Measurements from ENCODE around the gene PTPN14.

Gene PTPN14

GRCh38 chr1:214389734-214390133 is 161.7 kb downstream of the PTPN14 start:
- DNase-seq = no peak

DNA sequence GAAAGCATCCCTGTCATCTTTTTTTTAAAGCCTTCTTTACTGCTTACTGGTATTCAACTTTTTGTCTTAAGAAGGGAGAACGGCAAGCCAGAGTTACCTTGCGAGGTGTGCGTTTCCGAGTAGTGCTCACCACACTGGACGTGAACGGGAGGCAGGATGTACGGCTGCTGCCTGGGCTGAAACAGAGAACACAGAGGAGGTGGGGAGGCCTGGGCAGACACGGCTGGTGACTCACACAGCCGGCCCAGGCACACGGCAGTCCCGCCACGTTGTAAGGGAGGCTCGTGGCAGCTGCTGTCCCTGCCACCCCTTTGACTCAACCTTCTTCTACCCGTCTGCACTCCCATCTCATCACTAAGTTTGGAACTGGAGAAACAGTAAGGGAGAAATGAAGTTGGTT is 164.7 kb downstream of the PTPN14 start:
- DNase-seq = no peak

GRCh38 chr1:214386333-214386732 is 165.1 kb downstream of the PTPN14 start:
- DNase-seq = no peak

DNA sequence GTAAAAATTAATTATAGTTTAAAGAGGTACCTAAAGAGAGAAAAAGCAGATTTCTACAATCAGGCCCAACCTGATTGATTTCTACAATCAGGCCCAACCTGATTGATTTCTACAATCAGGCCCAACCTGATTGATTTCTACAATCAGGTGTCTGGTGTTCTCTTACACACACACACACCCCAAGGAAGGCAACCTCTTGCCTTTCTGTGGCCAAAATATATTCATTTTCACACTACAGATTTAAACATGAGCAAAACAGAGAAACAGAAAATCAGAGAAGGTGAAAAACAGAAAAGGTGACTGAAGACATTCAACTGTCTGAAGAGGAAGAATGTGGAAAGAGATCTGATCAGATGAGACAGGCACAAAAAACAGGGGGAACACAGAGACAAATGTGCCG is 166.0 kb downstream of the PTPN14 start:
- no peak for DNase-seq

DNA sequence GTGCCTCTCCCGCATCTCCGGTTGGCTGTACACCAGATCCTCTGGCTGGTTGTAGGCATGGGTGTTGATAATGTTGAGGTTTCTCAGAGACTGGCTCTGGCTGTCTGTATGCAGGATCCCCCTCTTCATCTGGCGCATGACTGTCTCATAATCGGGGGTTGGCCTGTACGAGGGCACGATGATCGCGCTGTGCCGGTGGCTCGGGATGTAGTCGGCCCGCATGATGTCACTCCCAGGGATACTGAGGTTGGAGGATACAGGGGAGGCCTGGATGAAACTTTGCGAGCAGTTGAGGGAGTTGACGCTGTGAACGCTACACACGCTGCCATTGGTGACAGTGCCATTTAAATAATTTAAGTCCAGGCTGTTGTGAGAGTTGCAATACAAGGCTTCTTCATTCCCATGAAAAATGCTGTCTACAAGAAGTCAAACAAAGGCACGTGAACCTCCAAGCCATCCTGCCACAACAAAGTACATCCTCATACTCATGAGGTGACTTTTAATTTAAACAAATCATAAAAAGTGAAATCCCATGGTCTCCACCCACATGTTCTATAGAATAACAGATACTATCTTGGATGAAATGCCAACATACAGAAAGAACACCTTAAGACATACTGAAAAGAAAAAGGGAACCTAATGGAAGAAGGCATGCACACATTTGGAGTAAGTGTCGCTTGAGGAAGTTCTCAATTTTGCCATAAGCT is 166.9 kb downstream of the PTPN14 start:
- DNase-seq = no peak

DNA sequence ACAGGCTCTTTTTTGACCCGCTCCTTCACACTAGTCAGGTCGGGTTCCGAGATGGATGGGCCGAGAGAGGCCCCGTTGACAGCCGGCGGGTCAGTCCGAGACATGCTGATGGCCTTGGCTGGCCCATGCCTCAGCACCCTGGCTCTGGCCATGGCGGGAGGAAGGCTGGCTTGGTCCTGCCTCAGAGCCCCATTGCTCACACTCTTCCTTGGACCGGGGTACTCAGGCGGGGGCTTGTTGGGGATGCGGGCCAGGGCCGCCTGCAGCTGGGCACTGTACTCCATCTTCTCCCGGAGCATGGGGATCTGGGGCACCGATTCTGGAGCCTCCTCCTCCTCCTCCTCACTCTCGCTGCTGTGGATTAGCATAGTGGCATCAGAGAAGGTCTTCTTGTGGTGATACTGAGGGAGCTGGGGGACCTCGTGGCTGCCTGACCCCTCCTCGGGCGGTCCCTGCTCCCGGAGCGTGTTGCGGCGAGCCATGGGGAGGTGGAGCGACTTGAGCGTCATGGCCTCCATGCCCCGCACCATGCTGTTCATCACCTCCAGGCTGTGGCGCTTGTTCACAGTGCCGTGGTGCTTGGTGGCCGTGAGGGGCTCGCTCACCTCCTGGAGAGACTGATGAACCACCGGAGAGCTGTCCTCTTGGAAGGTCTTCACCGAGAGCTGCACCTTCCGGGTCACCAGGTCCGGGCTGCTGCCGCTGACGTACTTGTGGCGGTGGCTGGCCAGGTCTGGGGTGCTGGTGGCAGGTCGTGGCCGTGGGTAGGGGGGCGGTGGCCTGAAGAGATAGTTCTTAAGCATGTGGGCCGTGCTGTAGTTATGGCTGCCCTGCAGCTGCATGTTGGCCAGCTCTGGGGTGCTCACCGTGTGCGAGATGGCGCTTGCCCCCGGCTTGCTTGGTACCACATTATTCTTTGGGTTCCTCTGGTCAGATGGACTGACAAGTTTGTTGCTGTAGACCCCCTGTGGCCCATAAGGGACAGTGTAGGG is 167.7 kb downstream of the PTPN14 start:
- no peak for DNase-seq

DNA sequence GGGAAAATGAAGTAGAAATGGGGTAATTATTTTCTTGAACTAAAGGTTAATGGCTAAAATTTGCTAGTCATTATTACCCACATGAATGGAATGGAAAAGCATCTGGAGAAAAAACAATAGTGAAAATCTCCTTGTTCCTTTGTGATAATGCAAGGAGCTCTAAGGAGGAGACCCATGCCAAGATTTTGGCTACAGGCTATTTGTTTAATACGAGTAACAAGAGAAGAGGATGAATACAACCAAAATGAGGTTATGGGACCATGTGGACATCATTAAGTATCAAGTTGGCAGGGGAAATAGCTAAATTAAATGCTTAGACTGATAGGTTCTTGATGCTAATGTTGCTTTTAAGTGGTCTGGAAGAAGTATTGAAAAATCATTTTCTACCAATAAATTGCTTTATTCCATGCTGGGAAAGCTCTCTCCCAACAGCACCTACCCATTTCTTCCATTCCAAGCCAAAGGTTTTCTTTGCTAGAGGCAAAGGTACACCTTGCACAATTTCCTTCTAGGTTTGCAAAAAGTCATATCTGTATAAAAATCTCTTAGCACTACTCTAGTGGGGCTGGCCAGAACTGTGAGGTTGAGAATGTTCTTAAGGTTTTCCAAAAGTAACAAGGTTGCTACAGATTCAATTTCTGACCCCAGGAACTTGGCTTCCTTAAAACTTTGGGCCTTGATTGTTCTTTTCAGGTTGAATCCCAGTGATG is 170.3 kb downstream of the PTPN14 start:
- no peak for DNase-seq

GRCh38 chr1:214380396-214380795 is 171.0 kb downstream of the PTPN14 start:
- no peak for DNase-seq

DNA sequence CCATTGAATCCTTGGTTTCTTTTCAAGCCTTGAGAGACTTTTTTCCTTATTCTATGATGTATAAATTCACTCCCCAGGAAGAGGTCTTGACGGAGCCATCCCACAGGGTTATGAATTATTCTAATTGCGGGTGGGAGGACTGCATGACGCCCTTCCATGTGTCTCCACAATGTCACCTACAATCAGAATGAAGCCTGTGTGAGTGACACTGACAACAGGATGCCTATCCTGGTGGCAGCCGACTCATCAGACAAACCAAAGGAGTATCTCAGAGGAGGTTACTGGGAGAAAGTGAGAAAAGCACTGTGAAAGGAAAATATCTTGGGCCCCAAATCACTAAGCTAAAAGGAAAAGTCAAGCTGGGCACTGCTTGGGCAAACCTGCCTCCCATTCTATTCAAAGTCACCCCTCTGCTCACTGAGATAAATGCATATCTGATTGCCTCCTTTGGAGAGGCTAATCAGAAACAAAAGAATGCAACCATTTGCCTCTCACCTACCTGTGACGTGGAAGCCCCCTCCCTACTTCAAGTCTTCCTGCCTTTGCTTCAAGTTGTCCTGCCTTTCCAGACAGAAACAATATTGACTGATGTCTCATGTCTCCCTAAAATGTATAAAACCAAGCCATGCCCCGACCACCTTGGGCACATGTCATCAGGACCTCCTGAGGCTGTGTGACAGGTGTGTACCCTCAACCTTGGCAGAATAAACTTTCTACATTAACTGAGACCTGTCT is 172.0 kb downstream of the PTPN14 start:
- DNase-seq = no peak

GRCh38 chr1:214378492-214378891 is 172.9 kb downstream of the PTPN14 start:
- no peak for DNase-seq

- no peak for DNase-seq
These were observed 173.5 kb downstream of the PTPN14 start for GRCh38 chr1:214377886-214378285.

GRCh38 chr1:214377485-214377884 is 173.9 kb downstream of the PTPN14 start:
- no peak for DNase-seq

- DNase-seq = no peak
These were observed 179.3 kb downstream of the PTPN14 start for GRCh38 chr1:214372092-214372491.

GRCh38 chr1:214370615-214371014 is 180.8 kb downstream of the PTPN14 start:
- DNase-seq = no peak

GRCh38 chr1:214369364-214369763 is 182.0 kb downstream of the PTPN14 start:
- DNase-seq = no peak

GRCh38 chr1:214367841-214368240 is 183.6 kb downstream of the PTPN14 start:
- DNase-seq = no peak

GRCh38 chr1:214364786-214365295 is 186.6 kb downstream of the PTPN14 start:
- no peak for DNase-seq

- DNase-seq = no peak
These were observed 187.0 kb downstream of the PTPN14 start for GRCh38 chr1:214364386-214364785.

DNA sequence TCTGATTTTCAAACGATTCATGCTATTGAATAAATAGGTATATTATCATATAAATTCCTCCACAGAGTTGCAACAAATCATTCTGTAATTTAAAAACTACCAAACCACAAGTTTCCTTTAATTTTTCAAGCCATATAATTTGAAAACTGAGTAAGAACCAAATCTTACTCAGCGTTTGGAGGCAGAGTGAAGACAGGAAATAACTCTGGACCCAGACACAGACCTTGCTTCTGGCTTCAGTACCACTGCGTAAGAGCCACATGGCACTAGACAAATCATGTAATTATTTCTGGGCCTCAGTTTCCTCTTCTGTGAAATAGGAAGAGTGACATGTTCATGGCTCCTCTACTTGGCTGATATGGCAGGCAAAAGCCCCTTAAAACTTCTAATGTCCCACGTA is 188.0 kb downstream of the PTPN14 start:
- DNase-seq = no peak

DNA sequence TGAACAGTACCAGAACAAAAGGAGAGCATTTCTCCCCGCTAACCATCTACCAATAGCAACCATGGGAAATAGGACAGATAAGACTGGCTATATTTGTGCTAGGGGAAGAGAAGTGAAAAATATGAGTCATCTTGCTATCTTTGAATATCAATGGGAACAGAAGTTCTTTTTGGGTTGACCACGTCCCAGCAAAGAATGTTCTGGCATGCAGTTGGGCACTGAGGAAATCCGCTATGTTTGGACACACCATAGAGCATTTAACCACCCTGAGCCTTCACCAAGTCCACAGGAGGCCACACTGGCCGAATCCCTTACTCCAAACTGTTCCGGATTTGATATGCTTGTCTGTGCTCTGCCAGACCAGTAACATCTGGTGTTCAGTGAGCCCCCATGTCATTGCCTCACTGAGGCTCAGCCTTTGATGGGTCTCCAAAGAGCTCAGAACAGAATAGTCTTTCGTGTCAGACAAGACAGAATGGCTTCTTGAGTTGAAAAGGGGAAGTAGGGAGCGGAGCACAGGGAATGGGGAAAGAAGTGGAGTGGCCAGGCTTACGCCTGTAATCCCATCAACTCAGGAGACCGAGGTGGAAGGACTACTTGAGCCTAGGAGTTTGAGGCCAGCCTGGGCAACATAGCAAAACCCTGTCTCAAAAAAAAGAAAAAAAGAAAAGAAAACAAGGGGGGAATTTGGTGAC is 189.1 kb downstream of the PTPN14 start:
- DNase-seq = no peak

- DNase-seq = no peak
These were observed 189.8 kb downstream of the PTPN14 start for GRCh38 chr1:214361636-214362035.

All from central memory CD4-positive, alpha-beta T cell (primary cell).